K562 treated with DMSO at 1 percent for 12 hours (cell line): Measurements from ENCODE around the gene ZNF439. TPM values are rescaled to one million over a fixed set of nuclear protein-coding genes. Genes with fewer than 3 reads are reported as not detected.

Experiments
- total RNA-seq: library from RNA; unstranded; fragments of 300-600 nt; gene quantifications from 2 replicates; pipeline ENCODE4 v1.2.3, GENCODE V29; 2022; ENCODE audit not compliant: insufficient read depth

The ZNF439 gene
- not detected in 2 replicates for total RNA-seq

GRCh38 chr19:11848594-11849469 lies at the start of gene ZNF439:
TSS of gene ZNF439 (plus strand) at chr19:11848726. CDS start at chr19:11848868, 142 bp downstream.

GRCh38 chr19:11814029-11814699 lies 34.4 kb upstream of the ZNF439 start, which contains the start of gene ZNF440:
TSS of gene ZNF440 (plus strand) at chr19:11814273. CDS start at chr19:11814448, 175 bp downstream.

GRCh38 chr19:11887611-11888531 lies 39.3 kb downstream of the ZNF439 start, which contains the start of gene ZNF69:
TSS of gene ZNF69 (plus strand) at chr19:11887782. CDS start at chr19:11887924, 142 bp downstream.

Other genes with a start within 250 kb of the ZNF439 start
- 5.8 and 12.8 TPM in 2 replicates for gene ZNF823, start 109.8 kb upstream of the ZNF439 start, total RNA-seq
- gene ZNF441, start 81.7 kb upstream of the ZNF439 start, total RNA-seq: 0.69 and 5.4 TPM in 2 replicates
- gene ZNF491, start 50.2 kb upstream of the ZNF439 start, total RNA-seq: 0.74 TPM in 1 of 2 replicates, not detected in the other
- gene ZNF440, start 34.5 kb upstream of the ZNF439 start, total RNA-seq: 3.1 and 8.0 TPM in 2 replicates
- gene ZNF69, start 39.1 kb downstream of the ZNF439 start, total RNA-seq: 2.1 and 2.5 TPM in 2 replicates
- gene ZNF700, start 76.4 kb downstream of the ZNF439 start, total RNA-seq: 3.3 and 9.9 TPM in 2 replicates
- not detected in 2 replicates for gene ZNF763, start 116.3 kb downstream of the ZNF439 start, total RNA-seq
- 0.82 and 2.2 TPM in 2 replicates for gene ZNF433, start 187.0 kb downstream of the ZNF439 start, total RNA-seq
- 1.4 TPM in 1 of 2 replicates, not detected in the other for gene ZNF878, start 204.2 kb downstream of the ZNF439 start, total RNA-seq
- 0.56 and 1.3 TPM in 2 replicates for gene ZNF844, start 216.0 kb downstream of the ZNF439 start, total RNA-seq